SK-N-SH (cell line): ENCODE data around the gene TOP3B. TPM values are rescaled to one million over a fixed set of nuclear protein-coding genes. Genes with fewer than 3 reads are reported as not detected.

Experiments
- CTCF ChIA-PET: fragments of 300-600, 350-600 bp; formaldehyde crosslinking; extraction: SDS; loops from one replicate; lab custom pipeline; 2021; lab: Yijun Ruan, JAX
- POLR2A ChIA-PET: fragments of 350-600 bp; sonication (Branson Sonifier 250); formaldehyde crosslinking; extraction: SDS; loops from one replicate; lab custom pipeline; 2020; ENCODE audit warnings: antibody characterized with exemption, inconsistent platforms; lab: Yijun Ruan, JAX
- DNase-seq: peaks from one replicate; pipeline ENCODE4 v3.0.0; 2012
- H2AFZ ChIP-seq: fragments of 200-600 bp; sonication (generic); 2 replicates; pipeline ENCODE4 v1.8.1; 2016; ENCODE audit warnings: antibody characterized with exemption, mild to moderate bottlenecking, low read depth
- H3F3A ChIP-seq: fragments of 200-600 bp; sonication (generic); replicated peaks from 2 replicates; pipeline ENCODE3; 2016; ENCODE audit warnings: antibody characterized with exemption, mild to moderate bottlenecking; ENCODE audit not compliant: insufficient read depth
- H3K27ac ChIP-seq, 2 experiments: fragments of 200-500 bp in 1 of 2; fragments of 200-600 bp in 1 of 2; sonication (Bioruptor generic) in 1 of 2; sonication (generic), shearing (Covaris generic) in 1 of 2; 2 replicates each; pipeline versions ENCODE4 v1.5.1 to v1.6.1; 2014 to 2016; ENCODE audit warnings: low read depth in 2 of 2, inconsistent platforms in 1 of 2, low read length in 1 of 2, mild to moderate bottlenecking in 1 of 2, mixed read lengths in 1 of 2
- H3K27me3 ChIP-seq: fragments of 200-600 bp; sonication (generic), shearing (Covaris generic); 2 replicates; pipeline ENCODE4 v1.6.1; 2016; ENCODE audit warnings: mixed run types; ENCODE audit not compliant: insufficient read depth
- H3K36me3 ChIP-seq, 2 experiments: fragments of 200-500 bp in 1 of 2; fragments of 200-600 bp in 1 of 2; sonication (Bioruptor generic) in 1 of 2; sonication (generic) in 1 of 2; replicated peaks in 1 of 2; 2 replicates each; pipeline versions ENCODE3 to v1.5.1; 2014 to 2016; ENCODE audit warnings: low read length in 1 of 2, mild to moderate bottlenecking in 1 of 2; ENCODE audit not compliant: insufficient read depth in 2 of 2, control insufficient read depth in 1 of 2
- H3K4me1 ChIP-seq, 2 experiments: fragments of 200-500 bp in 1 of 2; fragments of 200-600 bp in 1 of 2; sonication (Bioruptor generic) in 1 of 2; sonication (generic), shearing (Covaris generic) in 1 of 2; 2 replicates each; pipeline versions ENCODE4 v1.5.1 to v1.6.1; 2014 to 2016; ENCODE audit warnings: low read depth in 1 of 2, low read length in 1 of 2, mixed run types in 1 of 2; ENCODE audit not compliant: insufficient read depth in 2 of 2, control insufficient read depth in 1 of 2
- H3K4me2 ChIP-seq: fragments of 200-600 bp; sonication (generic), shearing (Covaris generic); 2 replicates; pipeline ENCODE4 v1.6.1; 2017; ENCODE audit warnings: mixed run types
- H3K4me3 ChIP-seq, 2 experiments: fragments of 200-500 bp in 1 of 2; fragments of 200-600 bp in 1 of 2; sonication (Bioruptor generic) in 1 of 2; sonication (generic), shearing (Covaris generic) in 1 of 2; 2 replicates each; pipeline versions ENCODE4 v1.5.1 to v1.8.1; 2014 to 2016; ENCODE audit warnings: low read depth in 2 of 2, inconsistent platforms in 1 of 2, low read length in 1 of 2, mild to moderate bottlenecking in 1 of 2, mixed read lengths in 1 of 2, moderate library complexity in 1 of 2
- H3K79me2 ChIP-seq: fragments of 200-600 bp; sonication (generic); 2 replicates; pipeline ENCODE4 v1.8.1; 2017; ENCODE audit warnings: mild to moderate bottlenecking; ENCODE audit not compliant: insufficient read depth
- H3K9ac ChIP-seq: fragments of 200-600 bp; sonication (generic); 2 replicates; pipeline ENCODE4 v1.6.1; 2017; ENCODE audit warnings: mixed run types
- H3K9me2 ChIP-seq: fragments of 200-600 bp; sonication (generic); 2 replicates; pipeline ENCODE4 v1.6.1; 2017; ENCODE audit warnings: mixed run types
- H3K9me3 ChIP-seq: fragments of 200-600 bp; sonication (generic); 2 replicates; pipeline ENCODE4 v1.6.1; 2017; ENCODE audit warnings: mixed run types, mild to moderate bottlenecking, moderate library complexity
- H4K20me1 ChIP-seq: fragments of 200-600 bp; sonication (generic); 2 replicates; pipeline ENCODE4 v1.6.1; 2017; ENCODE audit warnings: mild to moderate bottlenecking, mixed run types; ENCODE audit not compliant: insufficient read depth
- ELF1 ChIP-seq: IDR thresholded peaks from 2 replicates; pipeline ENCODE4 v1.4.0; 2012
- FOSL2 ChIP-seq: IDR thresholded peaks from 2 replicates; pipeline ENCODE4 v1.4.0; 2012; ENCODE audit warnings: low read depth, mild to moderate bottlenecking, moderate library complexity, borderline replicate concordance
- FOXJ3 ChIP-seq: sonication (generic); formaldehyde crosslinking; IDR thresholded peaks from 2 replicates; pipeline ENCODE4 v1.5.1; 2020; ENCODE audit warnings: mild to moderate bottlenecking, missing genetic modification reagents
- MAX ChIP-seq: IDR thresholded peaks from 2 replicates; pipeline ENCODE4 v1.4.0; 2012; ENCODE audit warnings: low read depth
- PBX3 ChIP-seq: IDR thresholded peaks from 2 replicates; pipeline ENCODE4; 2012
- RCOR1 ChIP-seq: fragments of 150-350 bp; IDR thresholded peaks from 2 replicates; pipeline ENCODE4 v1.6.1; 2017; ENCODE audit warnings: antibody characterized with exemption, low read length
- REST ChIP-seq: IDR thresholded peaks from 2 replicates; pipeline ENCODE4 v1.6.1; 2012; ENCODE audit warnings: mild to moderate bottlenecking, low read depth, low read length, moderate library complexity
- SMC3 ChIP-seq: IDR thresholded peaks from 2 replicates; pipeline ENCODE4 v1.6.1; 2012; ENCODE audit warnings: low read depth, low read length, improper control_type of control experiment
- TEAD4 ChIP-seq: IDR thresholded peaks from 2 replicates; pipeline ENCODE4 v1.4.0; 2012; ENCODE audit warnings: mild to moderate bottlenecking, borderline replicate concordance; ENCODE audit not compliant: insufficient read depth
- USF1 ChIP-seq: IDR thresholded peaks from 2 replicates; pipeline ENCODE4 v1.4.0; 2012; ENCODE audit warnings: low read depth, borderline replicate concordance
- WGBS: methylation state at CpG from one replicate; pipeline ENCODE4 v1.1.6; 2017; ENCODE audit warnings: low lambda C conversion rate; 5-methylcytosine and 5-hydroxymethylcytosine counted together
- polyA plus RNA-seq, 3 experiments: library from polyadenylated mRNA; depleted of rRNA; stranded (reverse); fragments of >200 nt; gene quantifications; 2 replicates each; pipeline ENCODE4 v1.2.3, GENCODE V29; 2012

The TOP3B gene
- polyA plus RNA-seq, 1 of the 3 experiments (the other 2 are of a cell fraction), result 14.4 TPM

GRCh38 chr22:21977814-21978213 is 4.8 kb downstream of the TOP3B start (continued):
- no peak for TF ChIP-seq RCOR1
- no peak for TF ChIP-seq FOXJ3
- TF ChIP-seq ELF1, result no peak

- Histone ChIP-seq H3K27me3 (no peaks in the 10 kb centered on the region), H3K4me1 (no peaks in the 10 kb centered on the region; a peak in 1 of 4 replicates)
- TF ChIP-seq SMC3, result no peak
- TF ChIP-seq REST, result no peak
- TF ChIP-seq MAX, result no peak
- TF ChIP-seq FOSL2, result no peak
- no peak for TF ChIP-seq PBX3
- TF ChIP-seq TEAD4, result no peak
- no peak for TF ChIP-seq USF1
- no peak for TF ChIP-seq FOXJ3
- TF ChIP-seq, all 33 proteins: peak for 0
- ChIA-PET CTCF (no interaction called here), POLR2A (no interaction called here)
- Histone ChIP-seq H3K9me2 (no peaks in the 10 kb centered on the region), H3K36me3 (peaks cover 8 to 49% of the 10 kb centered on the region in 2 experiments), H4K20me1 (0 out of 2 replicates have a peak, but pooled peaks cover 10% of the 10 kb centered on the region), H2AFZ (no peak overlapping the region), H3K79me2 (peaks cover 52% of the 10 kb centered on the region; the same call in 1 of the 2 replicates), H3K9me3 (no peaks in the 10 kb centered on the region), H3K4me2 (no peak overlapping the region), H3K27ac (no peak overlapping the region), H3K9ac (no peak overlapping the region), H3K4me3 (no peak overlapping the region), H3F3A (no peaks in the 10 kb centered on the region)
- WGBS, result 78% methylated on average over 4 of the region's 5 CpGs
- no peak for DNase-seq
Measured at GRCh38 chr22:21975854-21976345, 6.7 kb downstream of the TOP3B start.
